ENCODE results near the gene SLC35A3. TPM values are rescaled to one million over a fixed set of nuclear protein-coding genes. Genes with fewer than 3 reads are reported as not detected.

Gene SLC35A3

Small RNA genes within 50 kb of the gene (small RNA-seq; reads per million reads assigned to genes)
- not detected for gene RNU6-1318P (ENCODE audit: insufficient read depth)
- gene RNU6-750P (ENCODE audit: insufficient read depth), result not detected
